HG02588 (cell line): Measurements from ENCODE around the gene PKD2L1.
"Not testable (repeated sequence)": the region's sequence is repeated elsewhere in the genome, so short reads cannot be mapped to it uniquely, and the experiment has no call there.

Experiments
- ATAC-seq: cut with Tn5 transposase; IDR thresholded peaks from one replicate; pipeline ENCODE4 v1.9.1; 2021; ENCODE audit warnings: mild to moderate bottlenecking, moderate library complexity; ENCODE audit not compliant: unreplicated experiment

PKD2L1 gene

DNA sequence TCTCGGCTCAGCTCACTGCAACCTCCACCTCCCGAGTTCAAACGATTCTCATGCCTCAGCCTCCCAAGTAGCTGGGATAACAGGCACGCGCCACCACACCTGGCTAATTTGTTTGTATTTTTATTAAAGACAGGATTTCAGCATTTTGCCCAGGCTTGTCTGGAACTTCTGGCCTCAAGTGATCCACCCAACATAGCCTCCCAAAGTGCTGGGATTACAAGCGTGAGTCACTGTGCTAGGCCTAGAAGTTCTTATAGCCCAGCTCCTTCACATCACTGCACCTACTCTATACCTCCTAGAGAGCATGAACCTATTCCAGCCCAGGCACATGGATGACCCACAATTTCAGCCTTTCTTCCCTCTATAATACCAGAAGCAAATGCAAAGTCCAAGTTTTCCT is 42.3 kb downstream of the PKD2L1 start:
- no peak for ATAC-seq

DNA sequence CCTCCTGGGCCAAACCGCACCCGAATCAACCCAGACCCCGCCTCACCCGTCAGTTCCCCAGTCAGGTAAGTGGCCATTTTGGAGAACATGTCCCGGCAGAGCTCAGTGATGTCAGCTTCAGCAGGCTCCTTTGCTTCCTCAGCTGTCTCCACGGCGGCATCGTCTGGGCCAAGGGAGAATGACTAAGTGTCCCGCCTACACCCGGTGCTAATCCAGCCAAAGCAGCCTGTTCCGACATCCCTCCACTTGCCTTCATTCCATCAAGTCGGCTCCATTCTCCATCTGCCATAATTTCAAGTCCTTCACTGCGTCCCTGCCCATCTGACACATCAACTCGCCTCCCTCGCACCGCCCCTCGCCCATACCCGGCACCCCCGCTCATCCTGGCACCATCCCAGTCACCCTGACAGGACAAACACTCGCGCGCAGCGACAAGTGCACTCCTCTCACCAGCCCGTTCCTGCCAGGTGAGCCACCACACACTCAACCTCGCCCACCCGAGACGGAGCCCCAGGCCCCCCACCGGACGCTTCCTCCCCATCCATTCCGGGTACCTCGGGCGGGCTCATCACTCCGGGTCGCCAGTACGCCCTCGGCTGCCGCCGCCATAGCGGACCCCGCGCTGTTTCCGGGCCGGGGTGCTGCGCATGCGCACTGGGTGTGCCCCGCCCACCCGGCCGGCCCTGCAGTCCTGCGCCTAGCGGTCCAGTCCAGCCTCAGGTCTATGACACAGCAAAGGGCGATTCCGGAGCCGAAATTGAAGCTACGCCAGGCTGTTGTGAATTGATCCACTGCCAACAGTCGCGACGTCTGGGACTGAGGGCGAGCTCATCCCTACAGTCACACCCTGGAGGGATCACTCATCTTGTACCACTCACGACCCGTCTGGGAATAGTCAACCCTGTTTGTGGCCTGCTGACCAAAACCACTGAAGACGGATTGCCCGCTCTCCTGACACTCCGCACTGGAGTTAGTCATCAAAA is 43.7 kb downstream of the PKD2L1 start, which contains the start of gene BLOC1S2:
BLOC1S2 (minus strand) TSS at position 630 of the 983 bp plus-strand sequence; CDS start at position 609, 21 bp downstream.
- peak; percentile 89 for ATAC-seq

DNA sequence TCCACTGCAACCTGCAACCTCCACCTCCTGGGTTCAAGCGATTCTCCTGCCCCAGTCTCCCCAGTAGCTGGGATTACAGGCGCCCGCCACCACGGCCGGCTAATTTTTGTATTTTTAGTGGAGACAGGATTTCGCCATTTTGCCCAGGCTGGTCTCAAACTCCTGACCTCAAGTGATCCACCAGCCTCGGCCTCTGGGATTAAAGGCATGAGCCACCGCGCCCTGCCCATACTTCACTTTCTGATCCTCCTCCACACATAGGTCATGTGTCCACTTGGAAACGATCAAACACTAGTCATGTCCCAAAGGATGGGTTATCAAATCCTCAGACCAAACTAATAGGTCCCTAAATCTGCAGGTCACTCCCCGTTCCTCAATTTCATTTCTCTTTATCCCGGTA is 44.7 kb downstream of the PKD2L1 start:
- not testable (repeated sequence) for ATAC-seq

GRCh38 chr10:100282907-100283306 is 47.1 kb downstream of the PKD2L1 start:
- ATAC-seq, result no peak

- not testable (repeated sequence) for ATAC-seq
Measured at GRCh38 chr10:100276971-100277370, 53.1 kb downstream of the PKD2L1 start.

GRCh38 chr10:100267239-100268104 is 62.6 kb downstream of the PKD2L1 start, which contains the start of gene CWF19L1:
TSS of gene CWF19L1 (minus strand) at chr10:100267638. CDS start at chr10:100267593, 45 bp downstream.
- ATAC-seq, result peak; percentile 83

- no peak for ATAC-seq
Measured at GRCh38 chr10:100265821-100266485, 64.1 kb downstream of the PKD2L1 start.

DNA sequence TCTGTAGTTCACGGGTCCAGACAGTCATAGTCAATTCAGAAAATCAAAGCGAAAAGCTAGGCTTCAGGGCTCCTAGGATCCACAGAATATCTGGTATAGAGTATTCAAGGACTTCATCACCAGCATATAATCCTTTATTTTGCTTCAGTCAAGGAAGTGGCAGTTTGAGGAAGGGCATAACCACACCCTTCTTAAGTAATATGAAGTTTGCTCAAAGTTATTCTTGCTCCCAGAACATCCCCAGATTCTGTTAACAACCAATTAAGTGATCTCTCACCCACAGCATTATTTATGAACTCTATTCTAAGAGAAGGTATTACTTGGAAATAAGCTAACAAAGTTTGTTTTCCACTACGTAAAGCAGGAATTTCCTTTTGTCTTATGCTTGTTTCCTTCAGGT is 75.8 kb downstream of the PKD2L1 start:
- no peak for ATAC-seq

DNA sequence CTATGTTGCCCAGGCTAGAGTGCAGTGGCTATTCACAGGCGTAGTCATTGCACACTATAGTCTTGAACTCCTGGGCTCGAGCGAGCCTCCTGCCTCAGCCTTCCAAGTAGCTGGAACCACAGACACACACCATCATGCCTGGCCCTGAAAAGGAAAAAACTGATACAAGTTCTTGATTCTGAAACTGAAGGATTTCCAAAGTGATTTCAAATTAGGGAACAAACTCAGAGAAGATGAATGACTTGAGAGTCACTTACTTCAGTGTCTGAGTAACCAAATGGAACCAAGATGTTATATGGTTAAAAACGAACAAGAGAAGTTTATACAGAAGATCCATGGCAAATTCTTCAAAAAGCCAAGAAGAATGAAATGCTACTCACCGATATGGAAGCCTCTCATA is 77.0 kb downstream of the PKD2L1 start:
- no peak for ATAC-seq

DNA sequence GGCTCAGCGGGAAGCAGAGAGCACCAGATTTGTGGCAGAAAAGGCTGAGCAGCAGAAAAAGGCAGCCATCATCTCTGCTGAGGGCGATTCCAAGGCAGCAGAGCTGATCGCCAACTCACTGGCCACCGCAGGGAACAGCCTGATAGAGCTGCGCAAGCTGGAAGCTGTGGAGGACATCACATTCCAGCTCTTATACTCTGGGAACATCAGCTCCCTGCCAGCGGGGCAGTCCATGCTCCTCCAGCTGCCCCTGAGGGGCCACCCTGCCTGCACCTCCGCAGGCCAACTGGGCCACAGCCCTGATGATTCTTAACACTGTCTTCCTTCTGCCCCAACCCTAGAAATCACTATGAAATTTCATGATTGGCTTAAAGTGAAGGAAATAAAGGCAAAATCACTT is 81.2 kb downstream of the PKD2L1 start:
- ATAC-seq, result no peak

GRCh38 chr10:100245484-100246220 is 84.4 kb downstream of the PKD2L1 start:
- no peak for ATAC-seq

DNA sequence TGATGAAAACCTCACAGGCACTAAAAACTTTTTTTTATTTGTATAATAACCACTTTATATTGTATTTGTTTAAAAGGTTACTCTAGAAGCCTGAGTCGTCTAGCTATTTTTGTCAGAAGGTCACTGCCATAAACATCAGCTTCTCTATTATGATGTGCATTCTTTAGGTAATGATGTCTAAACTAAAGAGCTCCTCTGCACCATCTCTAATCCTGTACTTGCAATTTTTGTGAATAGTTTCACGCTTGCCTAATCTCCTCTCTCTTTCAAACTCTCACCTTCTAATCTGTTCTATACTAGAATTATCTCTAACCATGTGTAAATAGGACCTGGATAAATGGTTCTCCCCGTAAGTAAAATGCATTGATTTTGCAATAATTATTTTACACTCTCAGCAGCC is 90.2 kb downstream of the PKD2L1 start:
- no peak for ATAC-seq

DNA sequence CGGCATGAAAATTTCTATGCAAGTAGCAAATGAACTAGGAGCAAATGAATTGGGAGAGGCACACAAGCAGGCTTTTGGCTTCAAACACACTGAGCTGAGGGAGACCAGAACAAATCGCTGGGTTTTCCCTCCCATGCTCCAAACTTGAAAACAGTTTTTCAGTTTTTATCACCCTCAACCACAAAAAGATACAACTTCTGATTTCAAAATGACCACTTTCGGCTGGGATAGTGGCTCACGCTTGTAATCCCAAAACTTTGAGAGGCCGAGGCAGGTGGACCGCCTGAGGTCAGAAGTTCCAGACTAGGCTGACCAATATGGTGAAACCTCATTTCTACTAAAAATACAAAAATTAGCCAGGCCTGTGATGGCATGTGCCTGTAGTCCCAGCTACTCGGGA is 91.6 kb downstream of the PKD2L1 start:
- ATAC-seq, result no peak
